ENCODE data around the gene PTPN7.
"Not testable (repeated sequence)": the region's sequence is repeated elsewhere in the genome, so short reads cannot be mapped to it uniquely, and the experiment has no call there.

The PTPN7 gene

DNA sequence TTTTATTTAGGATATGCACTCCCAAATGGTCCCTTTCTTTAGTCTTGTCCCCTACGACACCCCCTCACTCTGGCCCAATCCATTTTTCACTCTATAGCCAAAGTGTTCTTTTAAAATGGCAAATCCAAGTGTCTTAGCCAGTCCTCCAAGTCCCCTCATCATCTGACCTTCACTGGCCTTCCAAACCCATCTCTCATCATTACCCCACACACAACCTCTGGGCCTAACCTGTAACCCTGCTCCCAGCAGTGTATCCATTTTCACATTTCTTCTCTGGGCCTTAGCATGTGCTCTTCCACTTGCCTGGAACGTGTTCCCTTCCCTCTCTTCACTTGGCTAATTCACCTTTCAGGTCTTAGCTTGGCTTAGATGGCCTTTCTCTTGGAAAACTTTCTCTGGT lies 9.4 kb downstream of the PTPN7 start:
- no peak for DNase-seq (ENCODE audit: low read depth)

DNA sequence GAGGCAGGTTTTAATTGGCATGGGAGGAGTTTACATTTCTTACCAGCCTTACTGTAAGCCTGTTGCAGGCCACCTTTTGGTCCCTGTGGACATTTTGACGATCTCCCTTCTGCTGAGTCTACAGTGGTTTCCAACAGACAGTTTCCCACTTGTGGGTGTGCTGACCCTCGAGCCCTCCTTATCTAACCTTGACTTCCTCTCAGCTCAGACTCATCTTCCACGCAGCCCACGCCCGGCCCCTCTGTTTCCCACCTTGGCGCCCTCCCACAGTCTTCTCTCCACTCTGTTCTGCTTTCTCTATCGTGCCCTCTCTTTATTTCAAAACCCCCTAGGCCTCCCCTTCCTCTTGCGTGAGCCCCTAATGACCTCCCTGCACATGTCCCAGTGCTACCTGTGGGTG lies 9.8 kb downstream of the PTPN7 start:
- no peak for DNase-seq (ENCODE audit: low read depth)

- no peak for DNase-seq (ENCODE audit: low read depth)
Measured at GRCh38 chr1:202150187-202150586, 10.2 kb downstream of the PTPN7 start.

GRCh38 chr1:202149566-202149965 lies 10.8 kb downstream of the PTPN7 start:
- no peak for DNase-seq (ENCODE audit: low read depth)

GRCh38 chr1:202148391-202148790 lies 12.0 kb downstream of the PTPN7 start:
- DNase-seq (ENCODE audit: low read depth): no peak

DNA sequence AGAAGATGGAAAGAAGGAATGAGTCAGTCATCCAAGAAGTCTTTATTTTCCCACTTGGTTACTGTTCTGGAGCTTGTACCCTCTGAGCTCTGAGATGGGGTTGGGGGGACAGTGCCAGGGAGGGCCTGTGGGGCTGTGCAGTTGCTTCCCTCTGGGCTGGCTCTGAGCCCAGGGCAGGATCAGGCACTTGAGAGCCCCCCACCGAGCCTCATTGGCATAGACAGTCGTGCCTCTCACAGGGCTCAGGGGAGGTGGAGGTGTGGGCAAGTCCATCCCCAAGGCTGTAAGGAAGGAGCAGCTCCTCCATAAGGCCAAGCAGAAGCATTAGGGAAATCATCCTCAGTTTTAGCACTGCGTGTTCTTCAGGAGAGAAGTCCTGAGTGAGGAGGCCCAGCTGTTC lies 13.4 kb downstream of the PTPN7 start:
- no peak for DNase-seq (ENCODE audit: low read depth)

DNA sequence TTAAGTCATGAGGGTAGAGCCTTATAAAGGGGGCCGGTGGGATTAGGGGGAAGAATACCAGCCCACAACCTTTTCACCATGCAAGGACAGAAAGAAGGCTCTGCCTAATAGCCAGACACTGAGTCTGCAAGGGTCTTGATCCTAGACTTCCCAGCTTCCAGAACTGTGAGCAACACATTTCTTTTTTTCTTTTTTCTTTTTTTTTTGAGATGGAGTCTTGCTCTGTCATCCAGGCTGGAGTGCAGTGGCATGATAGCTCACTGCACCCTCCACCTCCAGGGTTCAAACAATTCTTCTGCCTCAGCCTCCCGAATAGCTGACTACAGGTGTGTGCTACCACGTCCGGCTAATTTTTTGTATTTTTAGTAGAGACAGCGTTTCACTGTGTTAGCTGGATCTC lies 14.1 kb downstream of the PTPN7 start:
- no peak for DNase-seq (ENCODE audit: low read depth)

DNA sequence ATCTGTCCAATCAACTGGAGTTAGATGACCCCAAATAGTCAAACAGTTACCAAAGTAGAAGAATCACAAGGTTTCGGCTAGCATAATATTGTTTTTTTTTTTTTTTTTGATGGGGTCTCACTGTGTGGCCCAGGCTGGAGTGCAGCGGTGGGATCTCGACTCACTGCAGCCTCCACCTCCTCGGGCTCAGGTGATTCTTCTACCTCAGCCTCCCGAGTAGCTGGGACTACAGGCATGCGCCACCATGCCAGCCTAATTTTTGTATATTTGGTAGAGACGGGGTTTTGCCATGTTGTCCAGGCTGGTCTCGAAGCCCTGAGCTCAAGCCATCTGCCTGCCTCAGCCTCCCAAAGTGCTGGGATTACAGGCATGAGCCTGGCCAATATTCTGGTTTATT lies 14.7 kb downstream of the PTPN7 start:
- not testable (repeated sequence) for DNase-seq (ENCODE audit: low read depth)

DNA sequence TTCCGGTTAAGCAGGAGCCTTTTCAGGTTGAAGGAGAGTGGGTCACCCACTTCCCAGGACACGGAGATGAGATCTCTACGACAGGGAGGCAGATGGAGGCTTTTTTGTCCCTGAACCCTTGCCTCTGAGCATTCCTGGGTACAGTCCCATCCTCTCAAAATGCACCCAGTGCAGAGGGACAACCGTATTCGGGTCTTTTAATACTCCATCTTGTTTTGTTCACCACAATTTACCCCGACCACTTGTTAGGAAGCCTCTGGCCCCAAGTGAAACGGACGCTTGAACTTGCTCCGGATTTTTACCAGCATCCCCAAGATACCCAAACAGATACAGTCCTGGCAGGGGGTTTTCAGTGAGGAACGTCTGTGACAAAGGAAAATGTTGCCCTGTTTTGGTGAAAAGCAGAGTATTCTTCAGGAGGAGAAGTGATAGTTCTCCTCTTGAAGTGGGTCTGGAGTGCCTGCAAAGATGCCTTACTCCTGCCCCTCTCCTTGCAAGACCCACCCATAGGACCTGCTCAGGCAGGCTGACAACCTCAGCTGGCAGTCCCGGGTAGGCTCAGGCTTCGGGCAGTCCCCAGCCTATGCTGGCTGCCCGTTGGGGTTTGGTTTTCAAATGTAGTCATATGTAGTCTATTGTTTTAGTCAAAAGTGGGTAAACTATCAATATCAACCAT lies 15.2 kb downstream of the PTPN7 start:
- DNase-seq (ENCODE audit: low read depth): no peak

GRCh38 chr1:202144402-202145067 lies 15.9 kb downstream of the PTPN7 start, which contains the start of gene ARL8A:
ARL8A (minus strand) TSS chr1:202144737; CDS start chr1:202144572, 165 bp downstream.
- DNase-seq (ENCODE audit: low read depth): peak; percentile 67

DNA sequence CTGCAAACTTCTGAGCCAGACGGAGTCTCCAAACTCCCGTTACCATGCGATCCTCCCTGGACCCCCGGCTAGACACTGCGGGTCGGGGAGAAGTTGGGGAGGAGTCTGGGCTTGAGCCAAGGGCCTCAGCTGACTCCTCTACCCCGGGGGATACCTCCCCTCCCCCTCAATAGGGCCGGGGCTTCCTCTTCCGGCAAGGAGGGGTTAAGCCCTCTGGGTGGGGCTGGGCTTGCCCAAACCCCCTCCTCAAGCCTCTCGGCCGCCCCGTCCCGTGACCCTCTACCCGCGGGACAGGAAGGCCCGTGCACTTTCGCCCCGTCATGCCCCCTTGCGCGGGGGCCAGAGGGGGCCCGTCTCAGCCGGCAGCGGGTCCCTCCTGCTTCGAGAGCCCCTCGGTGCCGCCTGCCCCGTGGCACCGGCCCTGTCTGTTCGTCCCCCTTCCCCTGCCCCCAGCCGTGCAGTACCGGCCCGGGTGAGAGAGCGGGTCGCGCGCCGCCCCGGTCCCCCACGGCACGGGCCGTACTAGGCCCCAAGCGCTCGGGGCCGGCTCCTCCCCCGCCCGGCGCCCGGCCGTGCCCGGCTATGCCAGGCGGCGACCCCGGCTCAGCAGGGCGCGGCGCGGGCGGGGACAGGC lies 16.5 kb downstream of the PTPN7 start:
- DNase-seq (ENCODE audit: low read depth): no peak

DNA sequence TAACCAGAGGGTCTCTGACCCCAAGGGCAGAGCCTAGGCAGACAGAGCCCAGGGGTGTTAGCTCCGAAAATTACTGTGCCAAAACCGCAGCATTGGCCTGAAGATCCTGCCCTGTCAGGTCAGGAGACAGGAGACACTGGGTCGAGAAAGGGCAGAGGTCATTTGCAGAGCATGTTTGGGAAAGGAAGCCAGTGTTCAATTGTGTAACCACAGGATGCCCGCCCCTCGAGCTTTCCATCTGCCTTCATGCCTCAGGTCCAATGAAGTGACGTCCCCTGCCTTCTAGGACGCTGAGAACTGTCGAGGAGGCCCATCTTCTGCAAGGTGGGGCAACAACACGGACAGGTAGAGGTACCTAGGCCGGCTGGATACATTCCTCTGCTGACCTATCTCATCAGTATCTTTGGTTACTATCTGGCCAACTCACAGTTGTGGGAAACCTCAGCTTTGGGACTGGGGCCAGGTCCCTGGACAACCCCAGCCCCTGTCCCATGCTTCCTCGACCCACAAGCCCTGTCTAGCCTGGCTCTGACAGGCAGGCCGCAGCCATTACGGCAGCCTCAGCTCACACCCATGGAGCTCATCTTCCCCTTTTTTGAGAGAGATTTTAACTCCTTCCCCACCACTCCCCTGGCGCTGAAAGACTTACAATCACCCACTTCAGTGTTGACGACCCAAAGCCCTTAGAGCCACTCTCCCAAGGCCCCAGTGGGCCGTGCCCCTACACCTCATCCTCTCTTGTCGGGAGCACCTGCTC lies 17.2 kb downstream of the PTPN7 start:
- no peak for DNase-seq (ENCODE audit: low read depth)

GRCh38 chr1:202141468-202141867 lies 18.9 kb downstream of the PTPN7 start:
- DNase-seq (ENCODE audit: low read depth): not testable (repeated sequence)

GRCh38 chr1:202140833-202141232 lies 19.6 kb downstream of the PTPN7 start:
- DNase-seq (ENCODE audit: low read depth): no peak

DNA sequence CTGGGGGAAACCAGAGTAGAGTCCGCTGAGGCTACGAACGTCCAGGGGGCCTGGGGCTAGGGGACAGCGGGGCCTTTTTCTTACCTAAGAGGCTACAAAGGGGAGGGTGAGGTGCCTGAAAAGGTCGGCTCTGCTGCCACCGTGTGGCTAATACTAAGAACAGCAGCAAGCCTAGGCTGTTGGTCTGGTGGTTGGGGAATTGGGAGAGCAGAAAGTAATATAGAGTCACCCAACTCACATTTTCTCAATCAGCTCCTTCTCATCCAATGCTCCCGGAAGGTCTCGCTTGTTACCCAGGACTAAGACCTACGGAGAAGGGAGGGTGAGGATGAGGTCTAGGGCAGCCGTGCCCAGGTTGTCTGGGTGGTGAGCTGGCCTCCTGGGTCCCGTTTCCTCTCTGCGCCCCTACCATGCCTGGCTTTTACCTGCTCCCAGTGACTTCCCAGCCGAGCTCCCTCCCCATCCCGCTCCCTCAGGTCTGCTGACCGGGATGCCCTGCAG lies 25.1 kb downstream of the PTPN7 start:
- DNase-seq (ENCODE audit: low read depth): no peak

- no peak for DNase-seq (ENCODE audit: low read depth)
Measured at GRCh38 chr1:202134645-202135172, 25.7 kb downstream of the PTPN7 start.

DNA sequence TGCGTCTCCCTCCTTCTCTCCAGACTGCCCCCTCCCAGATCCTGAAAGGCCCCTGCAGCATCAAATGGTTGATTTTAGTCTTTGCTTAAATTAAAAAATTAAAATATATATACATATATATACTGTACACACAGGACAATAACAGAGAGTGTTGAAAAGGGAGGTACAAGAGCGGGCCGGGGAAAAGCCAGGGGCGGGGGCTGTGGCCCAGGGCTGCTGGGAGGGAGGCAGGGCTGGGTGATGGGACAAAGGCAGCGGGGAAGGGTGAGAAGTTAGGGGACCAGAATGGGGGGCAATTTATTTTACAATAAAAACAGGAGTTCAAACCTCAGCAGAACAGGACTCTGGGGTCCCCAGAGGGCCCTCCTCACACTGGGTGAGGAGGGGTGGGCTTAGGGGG lies 26.4 kb downstream of the PTPN7 start:
- DNase-seq (ENCODE audit: low read depth): no peak

DNA sequence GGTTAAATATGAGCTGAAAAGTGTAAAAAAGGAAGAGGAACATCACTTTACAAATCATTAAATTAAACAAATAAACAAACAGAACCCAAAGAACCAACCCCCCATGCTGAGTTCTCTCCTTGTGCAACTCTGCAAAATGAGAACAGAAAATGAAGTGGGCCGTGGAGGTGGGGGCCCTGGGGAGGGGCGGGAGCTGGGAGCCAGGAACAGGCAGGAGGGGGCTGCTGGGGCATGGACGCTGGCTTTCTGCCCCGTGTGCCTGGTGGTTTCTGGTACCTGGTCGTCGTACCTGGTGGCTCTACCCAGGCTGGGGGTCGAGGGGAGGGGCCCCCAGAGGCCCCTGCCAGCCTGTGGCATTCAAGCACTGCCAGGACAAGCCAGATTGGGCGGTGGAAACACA lies 26.9 kb downstream of the PTPN7 start:
- DNase-seq (ENCODE audit: low read depth): no peak

GRCh38 chr1:202133001-202133400 lies 27.4 kb downstream of the PTPN7 start:
- no peak for DNase-seq (ENCODE audit: low read depth)

- DNase-seq (ENCODE audit: low read depth): no peak
Measured at GRCh38 chr1:202131956-202132821, 28.2 kb downstream of the PTPN7 start.

Data from activated T-cell treated with anti-CD3 and anti-CD28 coated beads for 48 hours (primary cell).